SK-MEL-5 (cell line): ENCODE results near the gene FAM186B. TPM values are rescaled to one million over a fixed set of nuclear protein-coding genes. Genes with fewer than 3 reads are reported as not detected.
A peak's percentile ranks its signal among the peaks of the same experiment; 100 is the strongest.
"Not testable (repeated sequence)": the region's sequence is repeated elsewhere in the genome, so short reads cannot be mapped to it uniquely, and the experiment has no call there.

Experiments used
- DNase-seq: peaks from one replicate; pipeline ENCODE4 v3.0.0-alpha.2; 2016; ENCODE audit warnings: low read depth, low spot score
- in situ Hi-C: cut with HindIII; loops from 2 replicates; pipeline ENCODE4 v1.10.0; 2016; ENCODE audit warnings: low sequenced_read_pairs, high pct_unique_total_duplicates, low pct_unique_long_range_greater_than_20kb
- polyA plus RNA-seq, 2 experiments: library from polyadenylated mRNA; depleted of rRNA; stranded (reverse); fragments of >200 nt; gene quantifications; 2 replicates each; pipeline ENCODE4 v1.2.3, GENCODE V29; 2015
- total RNA-seq: library from RNA; depleted of rRNA; stranded (reverse); fragments of >200 nt; shearing (Covaris generic); gene quantifications from 2 replicates; pipeline ENCODE4 v1.2.3, GENCODE V29; 2014; rRNA removed

FAM186B gene
- total RNA-seq: 0.75 and 0.95 TPM in 2 replicates
- 0.39 and 0.64 TPM in 2 replicates for polyA plus RNA-seq (2015; cell fraction: cytosol; rRNA removed)
- polyA plus RNA-seq (2015; cell fraction: nucleus; rRNA removed): 0.47 and 1.0 TPM in 2 replicates

- DNase-seq, in situ Hi-C loops: not testable (repeated sequence)
These were observed at the start of gene FAM186B for GRCh38 chr12:49605539-49605938. Gene FAM186B, minus strand, starts transcription at chr12:49605639. Its CDS starts 162 bp downstream, at chr12:49605477.

- DNase-seq: no peak
- in situ Hi-C loops: no loop called here
These were observed 49.3 kb upstream of the FAM186B start for GRCh38 chr12:49654715-49655114.

DNA sequence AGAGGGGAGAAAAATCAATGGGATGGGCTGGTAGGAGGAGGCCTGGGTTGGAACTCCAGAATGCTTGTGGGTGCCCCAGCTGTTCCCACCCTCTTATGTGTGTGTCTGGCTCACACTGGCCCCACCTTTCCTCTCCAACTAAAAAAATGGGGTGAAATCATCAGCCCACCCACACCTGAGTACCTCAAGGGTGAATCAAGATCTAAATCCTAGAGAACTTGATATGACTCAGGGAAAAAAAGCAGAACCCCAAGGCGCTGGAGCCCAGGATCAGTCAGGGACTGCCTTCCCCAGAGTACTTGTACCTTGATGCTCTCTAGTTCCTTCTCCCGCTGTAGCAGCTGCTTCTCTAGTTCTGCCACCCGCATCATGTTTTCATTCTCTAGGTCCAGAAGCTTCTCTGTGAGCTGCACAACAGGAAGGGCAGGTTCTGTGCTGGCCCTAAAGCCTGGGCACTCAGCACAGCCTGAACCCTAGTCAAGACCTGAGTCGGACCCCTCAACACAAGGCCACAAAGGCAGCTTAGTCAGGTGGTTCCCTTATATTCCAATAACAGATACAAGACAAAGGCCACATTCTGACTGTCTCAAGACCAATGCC is 47.6 kb upstream of the FAM186B start:
- no peak for DNase-seq

GRCh38 chr12:49651855-49652254 is 46.4 kb upstream of the FAM186B start:
- in situ Hi-C loops: no loop called here
- DNase-seq: no peak

More for the DNA sequence above, 47.6 kb upstream of the FAM186B start:
- in situ Hi-C loops: no loop called here

GRCh38 chr12:49649892-49650291 is 44.5 kb upstream of the FAM186B start:
- DNase-seq: no peak
- in situ Hi-C loops: no loop called here

- DNase-seq: no peak
- in situ Hi-C loops: no loop called here
These were observed 44.0 kb upstream of the FAM186B start for GRCh38 chr12:49649445-49649844.

GRCh38 chr12:49648712-49649003 is 43.2 kb upstream of the FAM186B start:
- no peak for DNase-seq
- in situ Hi-C loops: no loop called here

DNA sequence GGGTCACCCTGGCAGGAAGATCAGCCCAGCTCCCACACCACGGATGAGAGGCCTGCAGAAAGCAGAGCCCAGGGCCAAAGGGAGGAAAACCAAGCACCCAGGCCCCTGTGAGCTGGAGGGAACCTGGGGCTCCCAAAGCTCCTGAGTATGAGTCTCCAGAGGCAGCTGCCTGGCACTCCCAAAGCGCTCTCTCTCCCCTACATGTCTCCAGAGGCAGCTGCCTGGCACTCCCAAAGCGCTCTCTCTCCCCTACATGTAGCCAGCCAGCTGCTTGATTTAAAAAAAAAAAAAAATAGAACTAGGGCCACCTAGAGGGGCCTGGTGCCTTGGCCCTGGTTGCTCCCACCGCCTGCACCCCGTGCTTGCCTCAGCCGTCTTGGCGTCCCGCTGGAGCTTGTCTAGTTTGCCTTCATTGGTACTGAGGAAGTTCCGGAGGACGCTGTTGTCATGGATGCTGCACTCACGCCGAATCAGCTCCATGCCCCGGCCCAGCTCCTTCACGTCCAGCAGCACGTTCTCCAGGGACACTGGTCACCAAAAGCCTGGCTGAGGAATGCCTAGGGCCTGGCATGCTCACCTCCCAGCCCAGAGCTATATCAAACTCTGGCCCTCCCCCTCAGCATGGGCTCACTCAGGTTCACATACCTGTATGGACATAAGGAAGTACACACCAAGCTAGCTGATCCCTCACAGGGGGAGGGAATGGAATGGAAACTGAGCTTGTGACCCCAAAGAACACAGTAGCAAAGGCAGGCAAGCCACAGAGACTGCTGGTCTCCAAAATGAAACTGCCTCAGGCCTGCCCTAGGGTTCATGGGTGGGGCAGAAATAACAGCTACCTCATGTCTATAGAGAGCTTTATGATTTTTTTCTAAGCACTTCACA is 42.6 kb upstream of the FAM186B start:
- in situ Hi-C loops: no loop called here
- DNase-seq: no peak

DNA sequence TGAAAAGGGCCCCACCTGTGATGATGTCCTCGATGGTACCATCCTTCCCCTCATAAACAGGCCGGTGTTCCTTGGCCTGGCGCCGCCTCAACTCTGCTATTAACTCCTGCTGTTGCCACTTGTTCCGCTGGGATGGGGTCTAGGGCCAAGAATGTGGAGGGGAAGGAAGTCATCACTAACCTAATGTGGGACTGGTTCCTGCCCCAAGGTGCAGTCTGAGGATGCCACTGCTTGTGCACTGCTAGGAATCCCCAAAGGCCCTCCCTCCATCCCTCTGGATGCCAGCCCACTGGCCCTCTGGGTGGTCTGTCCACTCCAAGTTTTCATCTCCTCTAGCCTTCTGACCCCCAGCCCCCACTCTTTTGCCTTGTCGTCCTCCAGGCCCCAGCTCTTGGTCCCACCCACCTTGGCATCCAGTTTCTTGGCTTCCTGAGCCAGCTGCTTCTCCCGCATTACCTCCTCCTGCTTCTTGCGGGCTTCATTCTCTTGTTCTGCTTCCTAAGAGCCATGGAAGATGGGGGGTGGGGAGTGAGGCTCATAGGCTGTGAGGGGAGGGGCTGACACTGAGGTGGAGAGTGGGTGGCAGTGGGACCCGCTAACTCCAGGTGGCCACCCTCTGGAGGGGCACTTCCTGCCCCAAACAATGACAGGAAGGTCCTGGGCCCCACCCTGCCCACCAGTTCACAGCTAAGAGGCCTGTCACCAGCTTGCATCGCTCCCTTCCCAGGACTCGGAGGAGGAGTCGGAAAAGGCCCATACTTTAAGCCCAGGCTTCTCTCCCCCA is 41.6 kb upstream of the FAM186B start:
- no peak for DNase-seq
- in situ Hi-C loops: no loop called here

DNA sequence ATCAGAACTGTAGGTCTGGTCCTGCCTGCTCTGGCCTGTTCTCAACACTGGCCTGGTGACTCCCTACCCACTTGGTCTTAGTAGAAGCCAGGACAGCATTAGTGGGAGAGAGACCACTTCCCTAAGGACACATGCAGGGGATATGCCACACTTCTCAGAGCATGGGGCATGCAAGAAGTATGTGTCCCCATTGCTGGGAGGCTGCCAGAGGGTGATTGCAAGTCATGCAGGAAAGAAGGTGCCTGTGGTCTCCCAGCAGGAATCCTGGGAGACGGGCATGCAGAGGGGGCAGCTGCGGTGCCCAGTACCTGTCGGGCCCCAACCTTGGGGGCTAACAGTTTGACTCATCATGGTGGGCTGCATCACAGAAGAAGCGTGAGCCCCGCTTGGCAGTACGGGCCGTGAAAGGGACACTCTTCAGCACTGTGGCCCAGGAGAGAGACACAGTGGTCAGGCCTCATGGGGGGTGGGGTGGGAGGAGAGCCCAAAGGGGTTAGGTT is 40.9 kb upstream of the FAM186B start:
- in situ Hi-C loops: no loop called here
- DNase-seq: no peak

DNA sequence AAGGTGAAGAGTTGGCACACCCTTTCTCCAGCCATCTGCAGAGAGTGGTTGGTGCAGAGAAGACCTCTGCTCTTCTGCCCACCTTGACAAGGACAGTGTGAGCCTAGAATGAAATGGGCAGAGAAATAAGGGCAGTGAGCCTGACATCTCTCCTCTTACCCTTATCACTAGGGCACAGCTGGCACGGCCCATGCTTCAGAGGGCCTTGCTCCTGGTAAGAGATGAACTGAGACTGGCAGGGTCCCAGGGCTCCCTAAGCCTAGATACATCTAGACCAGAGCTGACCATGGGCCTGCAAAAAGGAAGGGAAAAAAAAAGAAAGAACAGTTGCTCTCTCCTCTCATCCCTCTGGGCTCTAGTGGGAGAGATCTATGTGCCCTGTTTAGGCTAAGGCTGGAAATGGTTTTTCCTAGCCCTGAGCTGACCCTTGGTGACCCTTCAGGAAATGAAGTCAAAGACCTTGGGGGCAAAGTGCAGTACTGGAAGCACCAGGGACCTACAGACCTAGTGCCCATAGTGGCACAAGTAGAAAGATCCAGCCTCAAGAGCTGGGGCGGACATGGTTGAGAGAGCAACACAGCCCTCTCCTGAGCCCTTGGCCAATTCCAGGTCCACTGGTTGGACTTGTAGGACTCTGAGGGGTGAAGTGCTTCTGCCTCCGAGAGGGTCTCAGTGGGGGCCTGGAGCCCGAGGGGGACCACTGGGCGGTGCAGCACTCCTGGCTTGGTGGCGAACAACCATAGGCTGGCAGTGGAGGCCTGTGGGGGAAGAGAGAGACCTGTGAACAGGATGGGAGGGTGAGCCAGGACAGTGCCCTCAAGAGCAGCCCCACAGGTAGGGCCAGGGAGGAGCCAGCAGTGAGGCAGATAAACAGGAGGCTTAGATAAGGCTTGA is 40.0 kb upstream of the FAM186B start:
- in situ Hi-C loops: no loop called here
- no peak for DNase-seq

GRCh38 chr12:49644620-49644994 is 39.2 kb upstream of the FAM186B start:
- peak; percentile 78 for DNase-seq
- in situ Hi-C loops: no loop called here

DNA sequence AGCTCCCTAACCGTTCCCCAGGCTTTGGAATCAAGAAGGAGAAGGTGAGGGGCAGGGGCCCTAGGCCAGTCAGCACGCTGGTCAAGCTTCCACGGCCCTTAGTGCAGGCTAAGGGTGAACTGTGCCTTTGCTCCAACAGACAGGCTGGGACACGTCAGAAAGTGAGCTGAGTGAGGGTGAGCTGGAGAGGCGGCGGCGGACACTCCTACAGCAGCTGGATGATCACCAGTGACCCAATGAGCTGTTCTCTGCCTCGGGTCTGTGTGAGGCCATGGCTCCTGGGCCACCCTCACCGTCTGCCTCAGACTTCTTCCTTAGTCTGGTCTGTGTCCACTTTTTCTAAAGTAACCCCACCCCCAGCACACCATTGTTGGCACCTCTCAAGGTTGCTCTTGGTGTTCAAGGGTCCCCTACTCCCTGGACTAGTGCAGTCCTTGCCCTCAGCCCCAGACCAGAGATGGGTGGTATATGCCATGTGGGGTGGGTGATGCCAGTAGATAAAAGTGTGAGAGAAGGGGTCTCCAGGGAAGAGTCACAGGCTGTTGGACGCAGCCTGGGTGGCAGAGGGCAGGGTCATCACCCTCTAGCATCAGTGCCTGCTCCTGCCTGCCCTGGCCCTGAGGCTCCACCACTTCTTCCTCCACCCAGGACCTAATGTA is 38.7 kb upstream of the FAM186B start:
- in situ Hi-C loops: no loop called here
- DNase-seq: no peak

- in situ Hi-C loops: no loop called here
- no peak for DNase-seq
These were observed 37.7 kb upstream of the FAM186B start for GRCh38 chr12:49643135-49643534.

DNA sequence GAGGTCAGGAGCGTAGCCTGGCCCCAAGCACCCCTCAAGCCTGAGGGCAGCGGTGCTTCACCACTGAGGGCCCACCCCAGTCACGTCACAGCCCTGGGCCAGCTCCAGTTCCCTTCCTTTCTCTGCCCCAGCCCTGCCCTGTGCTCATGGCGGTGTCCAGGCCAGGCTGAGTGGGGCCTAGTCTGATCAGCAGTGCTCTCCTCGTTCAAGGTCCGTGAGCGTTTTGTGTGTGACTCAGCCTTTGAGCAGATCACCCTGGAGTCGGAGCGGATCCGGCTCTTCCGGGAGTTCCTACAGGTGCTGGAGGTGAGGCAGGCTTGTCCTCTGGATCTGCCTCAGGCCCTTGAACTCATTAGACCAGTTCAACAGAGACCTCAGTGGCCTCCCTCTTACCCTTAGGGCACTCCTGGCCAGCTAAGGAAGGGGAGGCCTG is 36.9 kb upstream of the FAM186B start:
- in situ Hi-C loops: no loop called here
- DNase-seq: no peak

- in situ Hi-C loops: no loop called here
- DNase-seq: no peak
These were observed 36.4 kb upstream of the FAM186B start for GRCh38 chr12:49641748-49642369.
